OCI-LY3 (cell line): ENCODE data around the gene SLC37A1.

Source experiments
- H2AFZ ChIP-seq: fragments of 200-600, 300-600 bp; shearing (Covaris generic); 2 replicates; pipeline ENCODE4 v1.6.0; 2014; ENCODE audit warnings: antibody characterized with exemption, low read depth, low read length
- H3K27ac ChIP-seq: fragments of 200-600, 300-600 bp; sonication (generic); 2 replicates; pipeline ENCODE4 v1.5.1; 2014; ENCODE audit warnings: mild to moderate bottlenecking, low read length, moderate library complexity, mixed read lengths
- H3K27me3 ChIP-seq: fragments of 200-600, 300-600 bp; sonication (generic); 2 replicates; pipeline ENCODE4 v1.6.1; 2014; ENCODE audit warnings: low read depth, low read length, mixed read lengths
- H3K36me3 ChIP-seq: fragments of 200-600, 300-600 bp; sonication (generic); replicated peaks from 2 replicates; pipeline ENCODE3; 2014; ENCODE audit warnings: low read depth, low read length, mixed read lengths
- H3K4me1 ChIP-seq: fragments of 300-600, 200-600 bp; sonication (generic); 2 replicates; pipeline ENCODE4 v1.6.1; 2014; ENCODE audit warnings: low read length, mixed read lengths
- H3K4me2 ChIP-seq: fragments of 200-600, 300-600 bp; sonication (generic); 2 replicates; pipeline ENCODE4 v1.6.1; 2014; ENCODE audit warnings: low read length, mixed read lengths
- H3K4me3 ChIP-seq: fragments of 300-600, 200-600 bp; sonication (generic); 2 replicates; pipeline ENCODE4 v1.5.1; 2014; ENCODE audit warnings: antibody characterized with exemption, mild to moderate bottlenecking, low read length, moderate library complexity
- H3K79me2 ChIP-seq: fragments of 300-600, 200-600 bp; shearing (Covaris generic); 2 replicates; pipeline ENCODE4 v1.6.1; 2014; ENCODE audit warnings: mild to moderate bottlenecking, low read length, mixed read lengths
- H3K9ac ChIP-seq: fragments of 300-600, 200-600 bp; shearing (Covaris generic); 2 replicates; pipeline ENCODE4 v1.6.0; 2014; ENCODE audit warnings: mild to moderate bottlenecking, low read length, moderate library complexity
- H3K9me3 ChIP-seq: fragments of 200-600, 300-600 bp; shearing (Covaris generic); 2 replicates; pipeline ENCODE4 v1.6.1; 2014; ENCODE audit warnings: low read length, mixed read lengths; ENCODE audit not compliant: insufficient read depth
- H4K20me1 ChIP-seq: fragments of 200-600, 300-600 bp; sonication (generic); 2 replicates; pipeline ENCODE4 v1.6.1; 2016; ENCODE audit warnings: low read length, mixed read lengths; ENCODE audit not compliant: insufficient read depth
- CTCF ChIP-seq: fragments of 200-600, 300-600 bp; sonication (generic); IDR thresholded peaks from 2 replicates; pipeline ENCODE4 v1.5.1; 2014; ENCODE audit warnings: antibody characterized with exemption, low read length, low read depth
- EZH2phosphoT487 ChIP-seq: fragments of 200-600 bp; shearing (Covaris generic); IDR thresholded peaks from 2 replicates; pipeline ENCODE4 v1.6.1; 2018; ENCODE audit warnings: antibody characterized with exemption, mixed run types, low read depth

Gene SLC37A1

GRCh38 chr21:42533306-42533962, 19.8 kb downstream of the SLC37A1 start:
- Histone ChIP-seq H3K4me1 (peaks cover 61% of the 10 kb centered on the region), H3K9ac (no peak overlapping the region), H3K4me3 (no peak overlapping the region), H4K20me1 (no peaks in the 10 kb centered on the region), H3K9me3 (no peaks in the 10 kb centered on the region), H3K27me3 (no peaks in the 10 kb centered on the region), H2AFZ (no peak overlapping the region), H3K36me3 (no peaks in the 10 kb centered on the region), H3K79me2 (no peaks in the 10 kb centered on the region), H3K4me2 (no peak overlapping the region), H3K27ac (no peak overlapping the region)
- TF ChIP-seq EZH2phosphoT487 (no peak), CTCF (no peak)

- Histone ChIP-seq H2AFZ (no peak overlapping the region), H3K36me3 (no peaks in the 10 kb centered on the region), H3K4me1 (peaks cover 61% of the 10 kb centered on the region), H3K27me3 (no peaks in the 10 kb centered on the region), H3K79me2 (no peaks in the 10 kb centered on the region), H3K9ac (no peak overlapping the region), H3K9me3 (no peaks in the 10 kb centered on the region), H4K20me1 (no peaks in the 10 kb centered on the region), H3K27ac (no peak overlapping the region), H3K4me3 (no peak overlapping the region), H3K4me2 (peak overlapping the region; percentile 70)
- TF ChIP-seq CTCF, result no peak
- TF ChIP-seq EZH2phosphoT487, result no peak
Observed at GRCh38 chr21:42533963-42534355, 20.3 kb downstream of the SLC37A1 start.

GRCh38 chr21:42534421-42535378, 21.0 kb downstream of the SLC37A1 start:
- H3K4me2 ChIP-seq, result peak overlapping the region; percentile 70
- peak overlapping the region; percentile 63 for H3K27ac ChIP-seq
- peaks cover 60% of the 10 kb centered on the region for H3K4me1 ChIP-seq
- H4K20me1 ChIP-seq, result no peaks in the 10 kb centered on the region
- no peaks in the 10 kb centered on the region for H3K36me3 ChIP-seq
- H3K27me3 ChIP-seq, result no peaks in the 10 kb centered on the region
- no peaks in the 10 kb centered on the region for H3K79me2 ChIP-seq
- TF ChIP-seq EZH2phosphoT487 (no peak), CTCF (no peak)
- H3K9me3 ChIP-seq, result no peaks in the 10 kb centered on the region
- peak overlapping the region; percentile 22; the same call in 1 of the 2 replicates for H3K9ac ChIP-seq
- no peak overlapping the region for H2AFZ ChIP-seq
- H3K4me3 ChIP-seq, result peak overlapping the region; percentile 48

- no peaks in the 10 kb centered on the region for H3K36me3 ChIP-seq
- TF ChIP-seq CTCF (no peak), EZH2phosphoT487 (no peak)
- H3K9ac ChIP-seq, result peak overlapping the region; percentile 37; the same call in 1 of the 2 replicates
- H3K79me2 ChIP-seq, result no peaks in the 10 kb centered on the region
- H2AFZ ChIP-seq, result no peak overlapping the region
- no peaks in the 10 kb centered on the region for H3K9me3 ChIP-seq
- H4K20me1 ChIP-seq, result no peaks in the 10 kb centered on the region
- H3K27ac ChIP-seq, result peak overlapping the region; percentile 63
- H3K4me2 ChIP-seq, result peak overlapping the region; percentile 70
- H3K4me1 ChIP-seq, result peaks cover 53% of the 10 kb centered on the region
- no peaks in the 10 kb centered on the region for H3K27me3 ChIP-seq
- H3K4me3 ChIP-seq, result peak overlapping the region; percentile 48; the same call in 1 of the 2 replicates
Observed at GRCh38 chr21:42535602-42536171, 22.0 kb downstream of the SLC37A1 start.
